Immature natural killer cell (primary cell): ENCODE measurements around the gene KIR2DL3. TPM values are rescaled to one million over a fixed set of nuclear protein-coding genes. Genes with fewer than 3 reads are reported as not detected.
"Not testable (repeated sequence)": the region's sequence is repeated elsewhere in the genome, so short reads cannot be mapped to it uniquely, and the experiment has no call there.

ENCODE experiments used
- DNase-seq, 3 donors: peaks; one replicate each; pipeline ENCODE4 v3.0.0; 2022; ENCODE audit warnings: mixed read lengths in 1 of 3
- H3K27ac Mint-ChIP-seq, 6 donors: one replicate each; pipeline ENCODE4 v1.8.0; 2020; ENCODE audit warnings: mixed read lengths in 6 of 6, mild to moderate bottlenecking in 5 of 6, inconsistent platforms in 4 of 6, moderate library complexity in 3 of 6
- H3K27me3 Mint-ChIP-seq, 3 donors: one replicate each; pipeline ENCODE4 v1.8.0; 2020 to 2021; ENCODE audit warnings: low read depth in 3 of 3, mild to moderate bottlenecking in 3 of 3, mixed read lengths in 3 of 3, moderate library complexity in 3 of 3, inconsistent platforms in 1 of 3
- H3K36me3 Mint-ChIP-seq, 3 donors: one replicate each; pipeline ENCODE4 v1.8.0; 2020; ENCODE audit warnings: mixed read lengths in 3 of 3, inconsistent platforms in 2 of 3, mild to moderate bottlenecking in 2 of 3
- H3K4me1 Mint-ChIP-seq, 2 donors: one replicate each; pipeline ENCODE4 v1.8.0; 2020; ENCODE audit warnings: inconsistent platforms in 2 of 2, mild to moderate bottlenecking in 2 of 2, mixed read lengths in 2 of 2, moderate library complexity in 1 of 2
- H3K4me3 Mint-ChIP-seq, 5 donors: one replicate each; pipeline ENCODE4 v1.8.0; 2020; ENCODE audit warnings: mild to moderate bottlenecking in 5 of 5, mixed read lengths in 5 of 5, inconsistent platforms in 3 of 5, moderate library complexity in 3 of 5
- H3K9me3 Mint-ChIP-seq, 6 donors: one replicate each; pipeline ENCODE4 v1.8.0; 2020; ENCODE audit warnings: mild to moderate bottlenecking in 6 of 6, mixed read lengths in 6 of 6, inconsistent platforms in 4 of 6, moderate library complexity in 3 of 6
- polyA plus RNA-seq, 3 donors: library from polyadenylated mRNA; unstranded; fragments of 300-500 nt; fragmentation: Illumina TruSeq; gene quantifications; one replicate each; pipeline ENCODE4 v1.2.3, GENCODE V29; 2021

Gene KIR2DL3
- polyA plus RNA-seq, 3 donors from 2014 or later: 38.6 to 81.1 (median 72.4) TPM

GRCh38 chr19:54782916-54783315 is 44.6 kb downstream of the KIR2DL3 start:
- H3K4me3 Mint-ChIP-seq, H3K27me3 Mint-ChIP-seq: not testable (repeated sequence)

GRCh38 chr19:54786091-54786723 is 47.9 kb downstream of the KIR2DL3 start:
- Mint-ChIP-seq H3K27ac (peak overlapping the region in 4 of 6 donors; percentile 2 to 86 (median 42)), H3K36me3 (peaks cover 2 to 27% (median 6%) of the 10 kb centered on the region in 3 donors), H3K4me1 (peaks cover 4 to 13% of the 10 kb centered on the region in 2 donors)
- H3K4me3 Mint-ChIP-seq, DNase-seq, H3K27me3 Mint-ChIP-seq, H3K9me3 Mint-ChIP-seq: not testable (repeated sequence)

More at GRCh38 chr19:54782916-54783315, 44.6 kb downstream of the KIR2DL3 start:
- not testable (repeated sequence) for DNase-seq, H3K27ac Mint-ChIP-seq, H3K9me3 Mint-ChIP-seq, H3K4me1 Mint-ChIP-seq
- peaks cover 3 to 24% (median 6%) of the 10 kb centered on the region in 3 donors for H3K36me3 Mint-ChIP-seq

GRCh38 chr19:54788154-54788553 is 49.8 kb downstream of the KIR2DL3 start:
- DNase-seq, H3K27me3 Mint-ChIP-seq, H3K4me3 Mint-ChIP-seq, H3K9me3 Mint-ChIP-seq: not testable (repeated sequence)
- Mint-ChIP-seq H3K4me1 (peaks cover 8 to 11% of the 10 kb centered on the region in 2 donors), H3K36me3 (peaks cover 0 to 24% (median 3%) of the 10 kb centered on the region in 3 donors), H3K27ac (peak overlapping the region in 3 of 6 donors; percentile 28 to 35 (median 31))

- H3K36me3 Mint-ChIP-seq: peaks cover 0 to 11% (median 3%) of the 10 kb centered on the region in 3 donors
Observed at GRCh38 chr19:54790711-54791110, 52.4 kb downstream of the KIR2DL3 start.

GRCh38 chr19:54791476-54791875 is 53.2 kb downstream of the KIR2DL3 start:
- Mint-ChIP-seq H3K27me3 (peaks cover 0 to 3% (median 2%) of the 10 kb centered on the region in 3 donors), H3K4me1 (peaks cover 8 to 15% of the 10 kb centered on the region in 2 donors), H3K36me3 (peaks cover 0 to 14% (median 3%) of the 10 kb centered on the region in 3 donors), H3K4me3 (peak overlapping the region; percentile 16 to 58 (median 43)), H3K9me3 (no peaks in the 10 kb centered on the region), H3K27ac (peak overlapping the region in 5 of 6 donors; percentile 23 to 70 (median 34))
- no peak for DNase-seq

More at GRCh38 chr19:54790711-54791110, 52.4 kb downstream of the KIR2DL3 start:
- peaks cover 8 to 12% of the 10 kb centered on the region in 2 donors for H3K4me1 Mint-ChIP-seq
- no peak overlapping the region for H3K4me3 Mint-ChIP-seq
- peak overlapping the region in 1 of 6 donors; percentile 32 for H3K27ac Mint-ChIP-seq
- no peak for DNase-seq
- H3K27me3 Mint-ChIP-seq: peaks cover 0 to 3% (median 0%) of the 10 kb centered on the region in 3 donors
- H3K9me3 Mint-ChIP-seq: no peaks in the 10 kb centered on the region

- no peak overlapping the region for H3K27ac Mint-ChIP-seq
- no peak overlapping the region for H3K4me3 Mint-ChIP-seq
- H3K36me3 Mint-ChIP-seq: peaks cover 0 to 20% (median 9%) of the 10 kb centered on the region in 3 donors
- peaks cover 0 to 3% (median 2%) of the 10 kb centered on the region in 3 donors for H3K27me3 Mint-ChIP-seq
- H3K9me3 Mint-ChIP-seq: no peaks in the 10 kb centered on the region
- peaks cover 8 to 15% of the 10 kb centered on the region in 2 donors for H3K4me1 Mint-ChIP-seq
- peak; percentile 55 to 61 (median 56) for DNase-seq
Observed at GRCh38 chr19:54792814-54793213, 54.5 kb downstream of the KIR2DL3 start.

GRCh38 chr19:54795758-54796157 is 57.4 kb downstream of the KIR2DL3 start:
- Mint-ChIP-seq H3K27ac (peak overlapping the region in 4 of 6 donors; percentile 20 to 76 (median 61)), H3K27me3 (peaks cover 0 to 5% (median 2%) of the 10 kb centered on the region in 3 donors), H3K4me3 (no peak overlapping the region), H3K9me3 (no peaks in the 10 kb centered on the region), H3K36me3 (peaks cover 0 to 13% (median 9%) of the 10 kb centered on the region in 3 donors), H3K4me1 (peaks cover 0 to 15% of the 10 kb centered on the region in 2 donors)
- DNase-seq: no peak

Other genes with a start within 250 kb of the KIR2DL3 start
- 100 to 1,000 TPM in 2 of 3 donors, 10 to 100 TPM in 1; 77.7 to 463 (median 183) TPM for gene LAIR2, start 235.7 kb upstream of the KIR2DL3 start, polyA plus RNA-seq
- gene LILRA2, start 164.7 kb upstream of the KIR2DL3 start, polyA plus RNA-seq: 1 to 10 TPM in 2 of 3 donors, under 1 TPM in 1; 0.58 to 9.7 (median 7.9) TPM
- gene LILRA1, start 144.9 kb upstream of the KIR2DL3 start, polyA plus RNA-seq: 1 to 10 TPM in 2 of 3 donors, under 1 TPM in 1; 0.47 to 3.4 (median 1.1) TPM
- gene LILRB1, start 108.0 kb upstream of the KIR2DL3 start, polyA plus RNA-seq: 10 to 100 TPM in 1 of 3 donors, 1 to 10 TPM in 2; 4.7 to 12.8 (median 9.1) TPM
- 1 to 10 TPM in 1 of 3 donors, under 1 TPM in 2; 0.27 to 7.4 (median 0.69) TPM for gene LILRB4, start 75.5 kb upstream of the KIR2DL3 start, polyA plus RNA-seq
- gene KIR3DL3, start 14.1 kb upstream of the KIR2DL3 start, polyA plus RNA-seq: not detected
- gene KIR2DL1, start 31.3 kb downstream of the KIR2DL3 start, polyA plus RNA-seq: 10 to 100 TPM; 56.9 to 93.2 (median 74.6) TPM
- gene KIR2DL4, start 65.1 kb downstream of the KIR2DL3 start, polyA plus RNA-seq: 10 to 100 TPM; 26.5 to 67.2 (median 61.6) TPM
- 100 to 1,000 TPM; 140 to 162 (median 144) TPM for gene KIR3DL1, start 78.0 kb downstream of the KIR2DL3 start, polyA plus RNA-seq
- 100 to 1,000 TPM in 1 of 3 donors, 10 to 100 TPM in 2; 55.3 to 149 (median 79.7) TPM for gene KIR2DS4, start 94.2 kb downstream of the KIR2DL3 start, polyA plus RNA-seq
- 10 to 100 TPM; 36.1 to 61.1 (median 44.1) TPM for gene KIR3DL2, start 111.9 kb downstream of the KIR2DL3 start, polyA plus RNA-seq
- under 1 TPM in 1 of 3 donors, not detected in 2; 0.46 TPM for gene FCAR, start 135.7 kb downstream of the KIR2DL3 start, polyA plus RNA-seq
- 100 to 1,000 TPM in 1 of 3 donors, 10 to 100 TPM in 2; 34.1 to 146 (median 61.1) TPM for gene NCR1, start 167.6 kb downstream of the KIR2DL3 start, polyA plus RNA-seq
- gene NLRP7, start 209.0 kb downstream of the KIR2DL3 start, polyA plus RNA-seq: 1 to 10 TPM in 1 of 3 donors, under 1 TPM in 1, not detected in 1; 0.27 to 2.0 TPM
- gene NLRP2, start 227.9 kb downstream of the KIR2DL3 start, polyA plus RNA-seq: 10 to 100 TPM in 1 of 3 donors, 1 to 10 TPM in 2; 1.9 to 18.7 (median 4.4) TPM